ENCODE data around the gene PXN. TPM values are rescaled to one million over a fixed set of nuclear protein-coding genes. Genes with fewer than 3 reads are reported as not detected.
A peak's percentile ranks its signal among the peaks of the same experiment; 100 is the strongest.

The PXN gene
- total RNA-seq, 1 donor from 2014 or later = 73.8 TPM

GRCh38 chr12:120230326-120230973 is 35.1 kb downstream of the PXN start:
- intact Hi-C loops (cut with DNase I) = no loop called here
- peak; percentile 83 for DNase-seq (ENCODE audit: low spot score)

DNA sequence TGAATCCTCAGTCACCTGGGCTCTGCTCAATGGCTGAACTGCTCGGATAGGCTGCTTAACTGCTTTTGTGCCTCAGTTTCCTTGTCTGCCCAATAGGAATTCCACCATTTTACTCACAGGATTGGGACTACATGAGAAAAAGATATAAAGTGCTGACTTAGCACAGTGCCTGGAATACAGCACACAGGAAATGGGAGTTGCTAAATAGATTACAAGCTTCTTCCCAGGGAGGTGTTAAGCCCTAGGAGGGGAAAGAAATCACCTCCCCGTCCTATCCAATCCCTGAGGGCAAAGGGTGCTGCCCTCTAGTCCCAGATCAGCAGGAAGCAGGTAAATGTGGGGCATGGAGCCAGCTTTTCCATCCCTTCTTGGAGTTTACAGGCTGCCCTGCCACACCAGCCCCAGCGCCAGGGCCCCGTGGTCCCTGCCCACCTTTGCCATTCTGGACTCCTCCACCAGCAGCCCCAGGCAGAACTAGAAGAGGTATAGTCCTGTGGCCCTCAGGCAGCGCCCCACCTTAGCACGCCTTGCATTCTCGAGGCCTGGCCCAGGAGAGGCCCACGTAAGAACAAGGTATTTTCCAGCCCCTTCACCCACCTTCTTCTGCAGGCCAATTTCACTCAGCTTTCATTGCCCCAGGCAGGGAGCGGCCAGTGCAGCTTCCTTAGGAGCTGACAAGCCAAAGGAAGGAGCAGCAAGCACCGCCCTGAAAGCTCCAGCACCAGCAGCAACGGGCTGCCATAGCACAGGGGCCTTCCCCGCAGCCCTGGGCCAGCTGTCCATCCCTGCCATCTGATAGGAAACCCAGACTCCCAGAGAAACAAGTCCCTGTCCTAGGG is 35.8 kb downstream of the PXN start:
- DNase-seq (ENCODE audit: low spot score) = no peak

GRCh38 chr12:120229071-120229486 is 36.5 kb downstream of the PXN start:
- DNase-seq (ENCODE audit: low spot score) = no peak
- intact Hi-C loops (cut with DNase I) = no loop called here

More for the DNA sequence above, 35.8 kb downstream of the PXN start:
- intact Hi-C loops (cut with DNase I) = no loop called here

DNA sequence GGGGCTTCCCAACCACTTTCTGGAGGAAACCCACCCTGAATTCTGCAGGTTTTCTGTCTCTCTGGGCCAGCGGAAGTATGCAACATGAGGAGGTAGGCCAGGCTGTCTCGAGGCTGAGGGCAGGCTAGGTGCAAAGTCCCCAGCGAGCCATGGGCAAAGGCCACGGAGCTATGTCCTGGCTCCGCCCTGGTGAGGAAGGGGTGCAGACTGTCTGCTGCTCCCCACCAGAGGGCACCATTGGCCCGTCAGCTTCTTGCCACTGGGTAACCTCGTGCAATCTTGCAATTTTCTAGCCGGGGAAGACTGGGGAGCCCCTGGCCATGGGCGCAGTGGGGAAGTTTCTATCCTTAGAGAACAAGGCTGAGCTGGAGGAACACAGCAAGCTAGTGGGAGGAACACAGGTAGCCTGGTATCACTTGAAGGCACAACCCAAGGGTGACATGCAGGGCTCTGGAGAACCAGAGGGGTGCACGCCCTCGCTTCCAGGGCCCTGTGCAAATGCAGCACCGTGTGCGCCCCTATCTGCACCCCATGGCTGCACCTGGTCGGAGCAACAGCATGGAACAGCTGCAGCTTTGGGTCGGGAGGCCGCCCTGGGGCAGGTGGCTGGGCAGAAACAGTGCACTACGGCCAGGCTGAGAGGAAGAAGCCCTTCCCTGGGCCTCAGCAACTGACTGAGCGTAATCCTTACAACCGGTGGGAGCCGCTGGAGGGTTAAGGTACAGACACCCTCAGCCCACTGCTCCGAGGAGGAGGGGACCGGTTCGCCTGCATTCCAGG is 37.0 kb downstream of the PXN start:
- intact Hi-C loops (cut with DNase I) = loop anchor here (1.0 kb wide), 2 partner anchors 27 to 37 kb away; partner anchors contain the start of genes PXN and RPLP0
- peak; percentile 94 for DNase-seq (ENCODE audit: low spot score)

GRCh38 chr12:120228041-120228290 is 37.6 kb downstream of the PXN start:
- intact Hi-C loops (cut with DNase I) = loop anchor here (1.0 kb wide), 2 partner anchors 27 to 37 kb away; partner anchors contain the start of genes PXN and RPLP0
- DNase-seq (ENCODE audit: low spot score) = no peak

GRCh38 chr12:120227233-120228040 is 38.1 kb downstream of the PXN start:
- DNase-seq (ENCODE audit: low spot score) = no peak
- intact Hi-C loops (cut with DNase I) = loop anchor here (1.0 kb wide), 2 partner anchors 26 to 38 kb away; partner anchors contain the start of genes PXN and RPLP0

- DNase-seq (ENCODE audit: low spot score) = peak; percentile 89
- intact Hi-C loops (cut with DNase I) = no loop called here
Measured at GRCh38 chr12:120225852-120226640, 39.5 kb downstream of the PXN start.

- DNase-seq (ENCODE audit: low spot score) = no peak
- intact Hi-C loops (cut with DNase I) = no loop called here
Measured at GRCh38 chr12:120225200-120225558, 40.4 kb downstream of the PXN start.

GRCh38 chr12:120224304-120225199 is 41.0 kb downstream of the PXN start:
- peak; percentile 84 for DNase-seq (ENCODE audit: low spot score)
- intact Hi-C loops (cut with DNase I) = no loop called here

- intact Hi-C loops (cut with DNase I) = no loop called here
Measured at GRCh38 chr12:120223458-120224303, 41.8 kb downstream of the PXN start.

GRCh38 chr12:120222288-120222832 is 43.2 kb downstream of the PXN start:
- intact Hi-C loops (cut with DNase I) = no loop called here
- no peak for DNase-seq (ENCODE audit: low spot score)

More at GRCh38 chr12:120223458-120224303, 41.8 kb downstream of the PXN start:
- no peak for DNase-seq (ENCODE audit: low spot score)

GRCh38 chr12:120221576-120221900 is 44.0 kb downstream of the PXN start:
- intact Hi-C loops (cut with DNase I) = no loop called here
- no peak for DNase-seq (ENCODE audit: low spot score)

GRCh38 chr12:120220838-120221575 is 44.5 kb downstream of the PXN start:
- DNase-seq (ENCODE audit: low spot score) = no peak
- intact Hi-C loops (cut with DNase I) = no loop called here

- DNase-seq (ENCODE audit: low spot score) = no peak
- intact Hi-C loops (cut with DNase I) = no loop called here
Measured at GRCh38 chr12:120218680-120219606, 46.6 kb downstream of the PXN start.
